HEK293 (cell line): ENCODE data around the gene GPBAR1.

Source experiments
- GLIS1 ChIP-seq: fragments of 450-650 bp; formaldehyde crosslinking; IDR thresholded peaks from 2 replicates; pipeline ENCODE4 v1.5.1; 2016; ENCODE audit warnings: missing biosample characterization, missing genetic modification characterization
- HOXC10 ChIP-seq: sonication (generic); formaldehyde crosslinking; IDR thresholded peaks from 2 replicates; pipeline ENCODE4 v1.8.1; 2023; ENCODE audit warnings: mild to moderate bottlenecking, missing genetic modification reagents
- ZIC2 ChIP-seq: fragments of 450-650 bp; formaldehyde crosslinking; IDR thresholded peaks from 2 replicates; pipeline ENCODE4 v1.5.1; 2016; ENCODE audit warnings: missing biosample characterization, missing genetic modification characterization
- ZNF223 ChIP-seq: fragments of 450-650 bp; formaldehyde crosslinking; IDR thresholded peaks from 2 replicates; pipeline ENCODE4 v1.5.1; 2016; ENCODE audit warnings: missing biosample characterization, missing genetic modification characterization
- ZNF341 ChIP-seq: fragments of 450-650 bp; formaldehyde crosslinking; IDR thresholded peaks from 2 replicates; pipeline ENCODE4; 2016; ENCODE audit warnings: low read depth, missing biosample characterization, missing genetic modification characterization
- ZNF354C ChIP-seq: fragments of 450-650 bp; formaldehyde crosslinking; IDR thresholded peaks from 2 replicates; pipeline ENCODE4 v1.5.1; 2016; ENCODE audit warnings: missing biosample characterization, missing genetic modification characterization, low read depth, borderline replicate concordance
- ZNF362 ChIP-seq: fragments of 450-650 bp; formaldehyde crosslinking; IDR thresholded peaks from 2 replicates; pipeline ENCODE4 v1.5.1; 2016; ENCODE audit warnings: missing biosample characterization, missing genetic modification characterization
- ZNF621 ChIP-seq: fragments of 450-650 bp; formaldehyde crosslinking; IDR thresholded peaks from 2 replicates; pipeline ENCODE4 v1.5.1; 2017; ENCODE audit warnings: missing biosample characterization, missing genetic modification characterization
- ZNF629 ChIP-seq: fragments of 450-650 bp; formaldehyde crosslinking; IDR thresholded peaks from 2 replicates; pipeline ENCODE4 v1.5.1; 2017; ENCODE audit warnings: missing biosample characterization, missing genetic modification characterization
- ZSCAN23 ChIP-seq: fragments of 450-650 bp; formaldehyde crosslinking; IDR thresholded peaks from 2 replicates; pipeline ENCODE4 v1.5.1; 2016; ENCODE audit warnings: missing biosample characterization, missing genetic modification characterization
- ZSCAN5A ChIP-seq: fragments of 450-650 bp; formaldehyde crosslinking; IDR thresholded peaks from 2 replicates; pipeline ENCODE4 v1.5.1; 2016; ENCODE audit warnings: missing biosample characterization, missing genetic modification characterization
- TF ChIP-seq, protein P1 (sequence below): fragments of 450-650 bp; IDR thresholded peaks from 2 replicates; pipeline ENCODE4 v1.5.1; 2018; ENCODE audit warnings: missing biosample characterization, missing genetic modification characterization
- TF ChIP-seq, protein P2 (sequence below): fragments of 450-650 bp; IDR thresholded peaks from 2 replicates; pipeline ENCODE4 v1.5.1; 2018; ENCODE audit warnings: missing biosample characterization, mild to moderate bottlenecking, missing genetic modification characterization
- TF ChIP-seq, protein P3 (sequence below): fragments of 450-650 bp; formaldehyde crosslinking; IDR thresholded peaks from 2 replicates; pipeline ENCODE4 v1.5.1; 2016; ENCODE audit warnings: missing biosample characterization, missing genetic modification characterization
- TF ChIP-seq, protein P4 (sequence below): fragments of 450-650 bp; formaldehyde crosslinking; IDR thresholded peaks from 2 replicates; pipeline ENCODE4 v1.5.1; 2017; ENCODE audit warnings: missing biosample characterization, missing genetic modification characterization

GPBAR1 gene

DNA sequence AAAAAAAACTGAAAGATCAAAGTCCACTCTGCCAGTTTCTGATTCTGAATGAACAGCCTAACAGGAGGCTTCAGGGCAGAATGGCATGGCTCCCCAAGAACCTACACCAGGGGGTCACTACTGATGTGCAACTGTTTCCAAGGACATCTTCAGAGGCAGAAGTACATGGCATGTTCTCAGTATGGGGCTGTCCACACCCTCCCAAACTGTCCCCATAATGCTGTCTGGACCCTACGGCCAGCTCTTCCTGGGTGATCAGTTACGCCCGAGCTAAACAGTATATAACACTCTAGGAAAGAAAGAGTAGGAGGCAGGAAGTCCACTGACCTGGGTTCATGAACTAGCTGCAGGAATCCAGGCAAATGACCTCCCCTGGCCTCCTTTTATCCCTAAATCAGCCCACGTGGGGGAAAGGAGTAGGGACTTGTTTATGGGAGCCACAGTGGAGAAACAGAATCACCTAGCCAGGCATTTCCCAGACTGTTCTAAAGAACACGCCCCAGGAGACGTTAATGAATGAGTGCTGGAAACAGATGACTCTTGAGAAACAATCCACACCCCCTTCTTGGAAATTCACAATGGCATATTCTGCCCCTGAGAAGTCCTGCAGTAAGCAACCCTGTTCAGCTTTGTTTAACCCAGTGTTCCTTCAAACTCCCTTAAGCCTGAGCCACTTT is 29.0 kb downstream of the GPBAR1 start (continued):
- TF ChIP-seq ZSCAN5A (tag by site-specific recombination) (no peak), GLIS1 (peak; percentile 63), ZNF341 (tag by site-specific recombination) (no peak), ZSCAN23 (no peak), ZNF629 (no peak), ZNF362 (peak; percentile 56; the same call in 1 of the 2 replicates), ZNF223 (tag by site-specific recombination) (no peak), ZIC2 (tag by site-specific recombination) (no peak), HOXC10 (CRISPR knock-in tag) (no peak), ZNF354C (tag by site-specific recombination) (no peak), ZNF621 (no peak)
- TF ChIP-seq, protein P1, sequence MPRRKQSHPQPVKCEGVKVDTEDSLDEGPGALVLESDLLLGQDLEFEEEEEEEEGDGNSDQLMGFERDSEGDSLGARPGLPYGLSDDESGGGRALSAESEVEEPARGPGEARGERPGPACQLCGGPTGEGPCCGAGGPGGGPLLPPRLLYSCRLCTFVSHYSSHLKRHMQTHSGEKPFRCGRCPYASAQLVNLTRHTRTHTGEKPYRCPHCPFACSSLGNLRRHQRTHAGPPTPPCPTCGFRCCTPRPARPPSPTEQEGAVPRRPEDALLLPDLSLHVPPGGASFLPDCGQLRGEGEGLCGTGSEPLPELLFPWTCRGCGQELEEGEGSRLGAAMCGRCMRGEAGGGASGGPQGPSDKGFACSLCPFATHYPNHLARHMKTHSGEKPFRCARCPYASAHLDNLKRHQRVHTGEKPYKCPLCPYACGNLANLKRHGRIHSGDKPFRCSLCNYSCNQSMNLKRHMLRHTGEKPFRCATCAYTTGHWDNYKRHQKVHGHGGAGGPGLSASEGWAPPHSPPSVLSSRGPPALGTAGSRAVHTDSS (tag by site-specific recombination) = no peak
- TF ChIP-seq, protein P2, sequence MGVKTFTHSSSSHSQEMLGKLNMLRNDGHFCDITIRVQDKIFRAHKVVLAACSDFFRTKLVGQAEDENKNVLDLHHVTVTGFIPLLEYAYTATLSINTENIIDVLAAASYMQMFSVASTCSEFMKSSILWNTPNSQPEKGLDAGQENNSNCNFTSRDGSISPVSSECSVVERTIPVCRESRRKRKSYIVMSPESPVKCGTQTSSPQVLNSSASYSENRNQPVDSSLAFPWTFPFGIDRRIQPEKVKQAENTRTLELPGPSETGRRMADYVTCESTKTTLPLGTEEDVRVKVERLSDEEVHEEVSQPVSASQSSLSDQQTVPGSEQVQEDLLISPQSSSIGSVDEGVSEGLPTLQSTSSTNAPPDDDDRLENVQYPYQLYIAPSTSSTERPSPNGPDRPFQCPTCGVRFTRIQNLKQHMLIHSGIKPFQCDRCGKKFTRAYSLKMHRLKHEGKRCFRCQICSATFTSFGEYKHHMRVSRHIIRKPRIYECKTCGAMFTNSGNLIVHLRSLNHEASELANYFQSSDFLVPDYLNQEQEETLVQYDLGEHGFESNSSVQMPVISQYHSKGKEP (tag by site-specific recombination) = no peak
- TF ChIP-seq, protein P3, sequence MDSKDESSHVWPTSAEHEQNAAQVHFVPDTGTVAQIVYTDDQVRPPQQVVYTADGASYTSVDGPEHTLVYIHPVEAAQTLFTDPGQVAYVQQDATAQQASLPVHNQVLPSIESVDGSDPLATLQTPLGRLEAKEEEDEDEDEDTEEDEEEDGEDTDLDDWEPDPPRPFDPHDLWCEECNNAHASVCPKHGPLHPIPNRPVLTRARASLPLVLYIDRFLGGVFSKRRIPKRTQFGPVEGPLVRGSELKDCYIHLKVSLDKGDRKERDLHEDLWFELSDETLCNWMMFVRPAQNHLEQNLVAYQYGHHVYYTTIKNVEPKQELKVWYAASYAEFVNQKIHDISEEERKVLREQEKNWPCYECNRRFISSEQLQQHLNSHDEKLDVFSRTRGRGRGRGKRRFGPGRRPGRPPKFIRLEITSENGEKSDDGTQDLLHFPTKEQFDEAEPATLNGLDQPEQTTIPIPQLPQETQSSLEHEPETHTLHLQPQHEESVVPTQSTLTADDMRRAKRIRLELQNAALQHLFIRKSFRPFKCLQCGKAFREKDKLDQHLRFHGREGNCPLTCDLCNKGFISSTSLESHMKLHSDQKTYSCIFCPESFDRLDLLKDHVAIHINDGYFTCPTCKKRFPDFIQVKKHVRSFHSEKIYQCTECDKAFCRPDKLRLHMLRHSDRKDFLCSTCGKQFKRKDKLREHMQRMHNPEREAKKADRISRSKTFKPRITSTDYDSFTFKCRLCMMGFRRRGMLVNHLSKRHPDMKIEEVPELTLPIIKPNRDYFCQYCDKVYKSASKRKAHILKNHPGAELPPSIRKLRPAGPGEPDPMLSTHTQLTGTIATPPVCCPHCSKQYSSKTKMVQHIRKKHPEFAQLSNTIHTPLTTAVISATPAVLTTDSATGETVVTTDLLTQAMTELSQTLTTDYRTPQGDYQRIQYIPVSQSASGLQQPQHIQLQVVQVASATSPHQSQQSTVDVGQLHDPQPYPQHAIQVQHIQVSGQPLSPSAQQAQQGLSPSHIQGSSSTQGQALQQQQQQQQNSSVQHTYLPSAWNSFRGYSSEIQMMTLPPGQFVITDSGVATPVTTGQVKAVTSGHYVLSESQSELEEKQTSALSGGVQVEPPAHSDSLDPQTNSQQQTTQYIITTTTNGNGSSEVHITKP = peak; percentile 88
- TF ChIP-seq, protein P4, sequence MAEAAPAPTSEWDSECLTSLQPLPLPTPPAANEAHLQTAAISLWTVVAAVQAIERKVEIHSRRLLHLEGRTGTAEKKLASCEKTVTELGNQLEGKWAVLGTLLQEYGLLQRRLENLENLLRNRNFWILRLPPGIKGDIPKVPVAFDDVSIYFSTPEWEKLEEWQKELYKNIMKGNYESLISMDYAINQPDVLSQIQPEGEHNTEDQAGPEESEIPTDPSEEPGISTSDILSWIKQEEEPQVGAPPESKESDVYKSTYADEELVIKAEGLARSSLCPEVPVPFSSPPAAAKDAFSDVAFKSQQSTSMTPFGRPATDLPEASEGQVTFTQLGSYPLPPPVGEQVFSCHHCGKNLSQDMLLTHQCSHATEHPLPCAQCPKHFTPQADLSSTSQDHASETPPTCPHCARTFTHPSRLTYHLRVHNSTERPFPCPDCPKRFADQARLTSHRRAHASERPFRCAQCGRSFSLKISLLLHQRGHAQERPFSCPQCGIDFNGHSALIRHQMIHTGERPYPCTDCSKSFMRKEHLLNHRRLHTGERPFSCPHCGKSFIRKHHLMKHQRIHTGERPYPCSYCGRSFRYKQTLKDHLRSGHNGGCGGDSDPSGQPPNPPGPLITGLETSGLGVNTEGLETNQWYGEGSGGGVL (tag by site-specific recombination) = no peak
